Panc1 (cell line): ENCODE measurements around the gene SMARCB1. TPM values are rescaled to one million over a fixed set of nuclear protein-coding genes. Genes with fewer than 3 reads are reported as not detected.

Source experiments
- ATAC-seq: fragments of 200-7000 bp; cut with Tn5 transposase; 2 replicates; pipeline ENCODE4 v1.9.1; 2020; ENCODE audit warnings: mild to moderate bottlenecking, moderate library complexity
- BruUV-seq: library from RNA; stranded (reverse); fragments of 400-500 nt; replicated peaks from 2 replicates; lab custom pipeline; 2021; lab: Mats Ljungman, UMichigan
- CTCF ChIA-PET: fragments of 300-600 bp; sonication (Branson Sonifier 250); formaldehyde crosslinking; loops from one replicate; lab custom pipeline; 2022; ENCODE audit warnings: antibody characterized with exemption; lab: Charles Lee
- POLR2A ChIA-PET: fragments of 300-600 bp; sonication (Branson Sonifier 250); formaldehyde crosslinking; loops from one replicate; lab custom pipeline; 2022; ENCODE audit warnings: antibody characterized with exemption; lab: Charles Lee
- DNase-seq: peaks from one replicate; pipeline ENCODE4 v3.0.0-alpha.2; 2010; ENCODE audit warnings: low read depth, low spot score
- H3K27ac ChIP-seq: 2 replicates; pipeline ENCODE4 v1.5.1; 2011; ENCODE audit warnings: mild to moderate bottlenecking, low read length, inconsistent platforms
- H3K27me3 ChIP-seq: fragments of 200-500 bp; sonication (Bioruptor generic); 2 replicates; pipeline ENCODE4 v1.6.0; 2014; ENCODE audit warnings: low read length, inconsistent platforms; ENCODE audit not compliant: control insufficient read depth, insufficient read depth
- H3K36me3 ChIP-seq: fragments of 200-500 bp; sonication (Bioruptor generic); 2 replicates; pipeline ENCODE4 v1.5.1; 2014; ENCODE audit warnings: inconsistent platforms, mild to moderate bottlenecking, low read length, moderate library complexity; ENCODE audit not compliant: control insufficient read depth, insufficient read depth
- H3K4me1 ChIP-seq: 2 replicates; pipeline ENCODE4 v1.5.1; 2011; ENCODE audit warnings: inconsistent platforms, mild to moderate bottlenecking, low read length, moderate library complexity; ENCODE audit not compliant: control insufficient read depth, insufficient read depth
- H3K4me3 ChIP-seq, 2 experiments: 2 replicates each; pipeline ENCODE4 v1.5.1; 2011 to 2012; ENCODE audit warnings: low read depth in 2 of 2, low read length in 2 of 2, mild to moderate bottlenecking in 2 of 2, inconsistent platforms in 1 of 2, moderate library complexity in 1 of 2
- H3K9me3 ChIP-seq: fragments of 200-500 bp; sonication (Bioruptor generic); 2 replicates; pipeline ENCODE4 v1.5.1; 2014; ENCODE audit warnings: low read depth, mild to moderate bottlenecking, inconsistent platforms, low read length, moderate library complexity; ENCODE audit not compliant: control insufficient read depth, insufficient read depth
- POLR2AphosphoS5 ChIP-seq: IDR thresholded peaks from 2 replicates; pipeline ENCODE4 v1.6.1; 2012; ENCODE audit warnings: mild to moderate bottlenecking, low read depth, low read length, moderate library complexity
- SIN3A ChIP-seq: IDR thresholded peaks from 2 replicates; pipeline ENCODE4 v1.6.1; 2012; ENCODE audit warnings: low read depth, mild to moderate bottlenecking, low read length, moderate library complexity, borderline replicate concordance; ENCODE audit not compliant: insufficient read depth
- TCF7L2 ChIP-seq: IDR thresholded peaks from 2 replicates; pipeline ENCODE4 v1.6.1; 2011; ENCODE audit warnings: mild to moderate bottlenecking, low read depth, low read length, inconsistent platforms
- in situ Hi-C: cut with HindIII; loops from 2 replicates; pipeline ENCODE4 v1.10.0; 2016; ENCODE audit warnings: low sequenced_read_pairs, low pct_unique_long_range_greater_than_20kb
- intact Hi-C: fragments of 100-400 bp; cut with micrococcal nuclease; formaldehyde crosslinking; loops from one replicate; pipeline ENCODE4 v1.10.0; 2022; ENCODE audit not compliant: unreplicated experiment
- total RNA-seq: library from RNA; stranded (reverse); gene quantifications from one replicate; pipeline ENCODE4 v1.2.1, GENCODE V29; 2021; ENCODE audit not compliant: unreplicated experiment
- TF ChIP-seq, protein P1 (sequence below), 2 experiments: IDR thresholded peaks; 2 replicates each; pipeline ENCODE4 v1.6.1; 2011 to 2012; ENCODE audit warnings: low read depth in 2 of 2, control low read depth in 1 of 2, low read length in 1 of 2, mild to moderate bottlenecking in 1 of 2, moderate library complexity in 1 of 2; ENCODE audit not compliant: insufficient read depth in 1 of 2
- TF ChIP-seq, protein P2 (sequence below): fragments of 450-650 bp; IDR thresholded peaks from 2 replicates; pipeline ENCODE4 v1.5.1; 2017; ENCODE audit warnings: mild to moderate bottlenecking

SMARCB1 gene
- total RNA-seq, 1 experiment from 2014 or later, result 70.2 TPM

DNA sequence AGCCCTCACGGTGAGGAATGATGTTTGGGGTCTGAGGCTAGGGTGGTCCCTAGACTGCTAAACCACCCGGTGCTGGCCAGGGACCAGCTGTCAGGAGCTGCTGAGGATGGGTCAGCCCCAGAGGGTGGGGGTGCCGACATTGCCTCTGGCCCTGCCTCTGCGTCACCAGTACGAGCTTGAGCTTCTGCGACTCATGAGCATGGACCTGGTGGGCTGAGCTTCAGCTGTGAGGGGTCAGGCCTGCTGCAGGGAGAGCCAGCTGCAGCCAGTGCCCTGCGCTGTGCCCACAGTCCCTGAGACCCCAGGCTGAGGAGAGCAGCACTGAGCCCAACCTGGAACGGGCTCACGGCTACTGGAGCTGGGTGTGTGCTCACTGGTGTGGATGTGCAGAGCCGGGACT lies 45.0 kb downstream of the SMARCB1 start:
- intact Hi-C loops, result no loop called here
- H3K27me3 ChIP-seq, result no peaks in the 10 kb centered on the region
- H3K9me3 ChIP-seq, result no peaks in the 10 kb centered on the region
- DNase-seq, result no peak
- H3K36me3 ChIP-seq, result no peaks in the 10 kb centered on the region
- no TSS peak for BruUV-seq
- TF ChIP-seq, protein P1, sequence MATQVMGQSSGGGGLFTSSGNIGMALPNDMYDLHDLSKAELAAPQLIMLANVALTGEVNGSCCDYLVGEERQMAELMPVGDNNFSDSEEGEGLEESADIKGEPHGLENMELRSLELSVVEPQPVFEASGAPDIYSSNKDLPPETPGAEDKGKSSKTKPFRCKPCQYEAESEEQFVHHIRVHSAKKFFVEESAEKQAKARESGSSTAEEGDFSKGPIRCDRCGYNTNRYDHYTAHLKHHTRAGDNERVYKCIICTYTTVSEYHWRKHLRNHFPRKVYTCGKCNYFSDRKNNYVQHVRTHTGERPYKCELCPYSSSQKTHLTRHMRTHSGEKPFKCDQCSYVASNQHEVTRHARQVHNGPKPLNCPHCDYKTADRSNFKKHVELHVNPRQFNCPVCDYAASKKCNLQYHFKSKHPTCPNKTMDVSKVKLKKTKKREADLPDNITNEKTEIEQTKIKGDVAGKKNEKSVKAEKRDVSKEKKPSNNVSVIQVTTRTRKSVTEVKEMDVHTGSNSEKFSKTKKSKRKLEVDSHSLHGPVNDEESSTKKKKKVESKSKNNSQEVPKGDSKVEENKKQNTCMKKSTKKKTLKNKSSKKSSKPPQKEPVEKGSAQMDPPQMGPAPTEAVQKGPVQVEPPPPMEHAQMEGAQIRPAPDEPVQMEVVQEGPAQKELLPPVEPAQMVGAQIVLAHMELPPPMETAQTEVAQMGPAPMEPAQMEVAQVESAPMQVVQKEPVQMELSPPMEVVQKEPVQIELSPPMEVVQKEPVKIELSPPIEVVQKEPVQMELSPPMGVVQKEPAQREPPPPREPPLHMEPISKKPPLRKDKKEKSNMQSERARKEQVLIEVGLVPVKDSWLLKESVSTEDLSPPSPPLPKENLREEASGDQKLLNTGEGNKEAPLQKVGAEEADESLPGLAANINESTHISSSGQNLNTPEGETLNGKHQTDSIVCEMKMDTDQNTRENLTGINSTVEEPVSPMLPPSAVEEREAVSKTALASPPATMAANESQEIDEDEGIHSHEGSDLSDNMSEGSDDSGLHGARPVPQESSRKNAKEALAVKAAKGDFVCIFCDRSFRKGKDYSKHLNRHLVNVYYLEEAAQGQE (IDR thresholded peaks at IDR 0.05; ENCODE audit: insufficient read depth in 1 of 2, low read depth in 2 of 2, low read length in 1 of 2), result no peak
- TF ChIP-seq TCF7L2, result no peak
- no peak for TF ChIP-seq POLR2AphosphoS5
- no peak for TF ChIP-seq SIN3A
- TF ChIP-seq, protein P2, sequence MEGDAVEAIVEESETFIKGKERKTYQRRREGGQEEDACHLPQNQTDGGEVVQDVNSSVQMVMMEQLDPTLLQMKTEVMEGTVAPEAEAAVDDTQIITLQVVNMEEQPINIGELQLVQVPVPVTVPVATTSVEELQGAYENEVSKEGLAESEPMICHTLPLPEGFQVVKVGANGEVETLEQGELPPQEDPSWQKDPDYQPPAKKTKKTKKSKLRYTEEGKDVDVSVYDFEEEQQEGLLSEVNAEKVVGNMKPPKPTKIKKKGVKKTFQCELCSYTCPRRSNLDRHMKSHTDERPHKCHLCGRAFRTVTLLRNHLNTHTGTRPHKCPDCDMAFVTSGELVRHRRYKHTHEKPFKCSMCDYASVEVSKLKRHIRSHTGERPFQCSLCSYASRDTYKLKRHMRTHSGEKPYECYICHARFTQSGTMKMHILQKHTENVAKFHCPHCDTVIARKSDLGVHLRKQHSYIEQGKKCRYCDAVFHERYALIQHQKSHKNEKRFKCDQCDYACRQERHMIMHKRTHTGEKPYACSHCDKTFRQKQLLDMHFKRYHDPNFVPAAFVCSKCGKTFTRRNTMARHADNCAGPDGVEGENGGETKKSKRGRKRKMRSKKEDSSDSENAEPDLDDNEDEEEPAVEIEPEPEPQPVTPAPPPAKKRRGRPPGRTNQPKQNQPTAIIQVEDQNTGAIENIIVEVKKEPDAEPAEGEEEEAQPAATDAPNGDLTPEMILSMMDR, result no peak
- ATAC-seq, result no peak
- no peak overlapping the region for H3K4me3 ChIP-seq
- in situ Hi-C loops, result no loop called here
- H3K27ac ChIP-seq, result no peak overlapping the region
- ChIA-PET CTCF (no interaction called here), POLR2A (no interaction called here)
- H3K4me1 ChIP-seq, result no peaks in the 10 kb centered on the region

DNA sequence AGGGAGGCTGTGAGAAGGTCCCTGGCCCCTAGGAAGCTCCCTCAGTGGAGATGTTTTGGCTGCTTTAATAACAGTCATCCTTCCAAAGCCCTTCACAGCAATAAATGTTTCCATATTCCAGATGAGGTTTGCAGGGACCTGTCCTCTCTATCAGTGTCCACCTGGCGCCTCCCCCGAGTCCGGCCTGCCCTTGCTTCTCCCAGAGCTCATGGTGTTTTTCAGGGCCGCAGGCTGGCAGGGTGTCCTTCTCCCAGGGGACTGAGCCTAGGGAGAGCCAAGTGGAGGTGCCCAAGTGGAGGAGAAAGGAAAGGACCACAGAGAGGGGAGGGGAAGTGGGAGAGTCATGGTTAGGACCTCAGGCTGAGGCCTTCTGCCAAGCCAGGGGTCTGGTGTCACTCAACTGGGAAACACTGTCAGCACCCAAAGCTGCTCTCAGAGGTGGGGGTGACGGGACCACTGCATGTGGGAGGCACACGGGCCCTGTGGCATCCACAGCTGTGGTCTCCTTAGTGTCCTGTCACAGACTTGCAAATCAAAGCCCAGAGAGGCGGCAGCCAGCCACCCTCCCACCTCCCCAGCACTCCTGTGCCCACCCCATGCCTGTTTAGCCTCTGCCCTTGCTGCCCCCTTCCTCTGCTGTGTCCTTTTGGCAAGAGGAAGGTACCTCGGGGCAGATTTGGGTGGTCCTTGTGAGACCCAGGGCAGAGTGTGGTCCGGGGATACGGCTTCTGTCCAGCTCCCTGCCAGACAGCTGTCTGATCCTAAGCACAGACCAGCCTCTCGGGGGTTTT lies 45.7 kb downstream of the SMARCB1 start:
- no peak overlapping the region for H3K27ac ChIP-seq
- no TSS peak for BruUV-seq
- no peaks in the 10 kb centered on the region for H3K4me1 ChIP-seq
- no peaks in the 10 kb centered on the region for H3K27me3 ChIP-seq
- DNase-seq (no peak), ATAC-seq (no peak)
- ChIA-PET CTCF (no interaction called here), POLR2A (no interaction called here)
- no peaks in the 10 kb centered on the region for H3K9me3 ChIP-seq
- TF ChIP-seq SIN3A (no peak), POLR2AphosphoS5 (no peak), TCF7L2 (no peak)
- TF ChIP-seq, protein P2, result no peak
- TF ChIP-seq, protein P1 (IDR thresholded peaks at IDR 0.05; ENCODE audit: insufficient read depth in 1 of 2, low read depth in 2 of 2, low read length in 1 of 2), result no peak
- intact Hi-C loops (no loop called here), in situ Hi-C loops (no loop called here)
- no peak overlapping the region for H3K4me3 ChIP-seq
- H3K36me3 ChIP-seq, result no peaks in the 10 kb centered on the region
